Upper lobe of right lung (tissue), 1 donor: Measurements from ENCODE around the gene EEF1AKMT2. TPM values are rescaled to one million over a fixed set of nuclear protein-coding genes. Genes with fewer than 3 reads are reported as not detected.

Source experiments
- ATAC-seq: fragments of 200-7000 bp; cut with Tn5 transposase; one replicate; pipeline ENCODE4 v1.9.1; 2020; ENCODE audit warnings: mild to moderate bottlenecking, moderate library complexity
- DNase-seq: peaks from one replicate; pipeline ENCODE4 v3.0.0-alpha.2; 2020
- H3K27ac ChIP-seq: fragments of 200-600 bp; one replicate; pipeline ENCODE4 v1.8.0; 2022
- H3K27me3 ChIP-seq: fragments of 200-600 bp; one replicate; pipeline ENCODE4 v1.8.0; 2022; ENCODE audit warnings: mild to moderate bottlenecking
- H3K36me3 ChIP-seq: fragments of 200-600 bp; one replicate; pipeline ENCODE4 v1.8.0; 2022
- H3K4me1 ChIP-seq: fragments of 200-600 bp; one replicate; pipeline ENCODE4 v1.8.0; 2022
- H3K4me3 ChIP-seq: fragments of 200-600 bp; one replicate; pipeline ENCODE4 v1.8.0; 2022; ENCODE audit warnings: mild to moderate bottlenecking
- H3K9me3 ChIP-seq: fragments of 200-600 bp; one replicate; pipeline ENCODE4 v1.8.0; 2022
- CTCF ChIP-seq: fragments of 200-600 bp; IDR thresholded peaks from one replicate; pipeline ENCODE4 v1.8.0; 2022; ENCODE audit warnings: antibody characterized with exemption
- intact Hi-C: fragments of 100-400 bp; cut with DNase I; formaldehyde crosslinking; loops from one replicate; pipeline ENCODE4 v1.11.0; 2022
- total RNA-seq: library from RNA; stranded (reverse); fragmentation: NEBNext Ultra II Directional; extraction: Animal tissue kit (Norgen Biotek cat#: 25700); gene quantifications from one replicate; pipeline ENCODE4 v1.2.1, GENCODE V29; 2021
- donor health status: DM: no; HTN: yes; CAD: no; lungs with severe emphysema.

Gene EEF1AKMT2
- total RNA-seq, 1 donor from 2014 or later = 15.7 TPM

GRCh38 chr10:124768791-124769190 is 22.9 kb downstream of the EEF1AKMT2 start:
- Histone ChIP-seq H3K36me3 (peaks cover 18% of the 10 kb centered on the region), H3K27ac (no peak overlapping the region), H3K9me3 (no peaks in the 10 kb centered on the region), H3K4me1 (no peaks in the 10 kb centered on the region), H3K4me3 (no peak overlapping the region), H3K27me3 (no peaks in the 10 kb centered on the region)
- DNase-seq (no peak), ATAC-seq (no peak)
- TF ChIP-seq CTCF = no peak
- intact Hi-C loops = no loop called here

GRCh38 chr10:124765256-124765655 is 26.4 kb downstream of the EEF1AKMT2 start:
- no peak for DNase-seq

GRCh38 chr10:124763267-124763666 is 28.4 kb downstream of the EEF1AKMT2 start:
- H3K4me3 ChIP-seq = no peak overlapping the region
- H3K4me1 ChIP-seq = no peaks in the 10 kb centered on the region
- H3K9me3 ChIP-seq = no peaks in the 10 kb centered on the region
- no peaks in the 10 kb centered on the region for H3K27me3 ChIP-seq
- TF ChIP-seq CTCF = no peak
- no peak for DNase-seq
- peaks cover 45% of the 10 kb centered on the region for H3K36me3 ChIP-seq
- intact Hi-C loops = no loop called here
- ATAC-seq = no peak
- no peak overlapping the region for H3K27ac ChIP-seq

More at GRCh38 chr10:124765256-124765655, 26.4 kb downstream of the EEF1AKMT2 start:
- intact Hi-C loops = no loop called here
- no peak overlapping the region for H3K27ac ChIP-seq
- no peaks in the 10 kb centered on the region for H3K4me1 ChIP-seq
- no peak overlapping the region for H3K4me3 ChIP-seq
- ATAC-seq = no peak
- H3K36me3 ChIP-seq = peaks cover 31% of the 10 kb centered on the region
- no peaks in the 10 kb centered on the region for H3K9me3 ChIP-seq
- H3K27me3 ChIP-seq = no peaks in the 10 kb centered on the region
- TF ChIP-seq CTCF = no peak

- peaks cover 51% of the 10 kb centered on the region for H3K36me3 ChIP-seq
- TF ChIP-seq CTCF = no peak
- ATAC-seq (no peak), DNase-seq (no peak)
- no peaks in the 10 kb centered on the region for H3K4me1 ChIP-seq
- no peaks in the 10 kb centered on the region for H3K9me3 ChIP-seq
- no peak overlapping the region for H3K27ac ChIP-seq
- intact Hi-C loops = no loop called here
- H3K27me3 ChIP-seq = no peaks in the 10 kb centered on the region
- H3K4me3 ChIP-seq = no peak overlapping the region
These were observed 29.4 kb downstream of the EEF1AKMT2 start for GRCh38 chr10:124762281-124762680.

- no peak for DNase-seq
- TF ChIP-seq CTCF = no peak
- Histone ChIP-seq H3K9me3 (no peaks in the 10 kb centered on the region), H3K27ac (no peak overlapping the region), H3K36me3 (peaks cover 31% of the 10 kb centered on the region), H3K27me3 (no peaks in the 10 kb centered on the region), H3K4me3 (no peak overlapping the region), H3K4me1 (no peaks in the 10 kb centered on the region)
- no peak for ATAC-seq
- intact Hi-C loops = no loop called here
These were observed 35.4 kb downstream of the EEF1AKMT2 start for GRCh38 chr10:124756156-124756903.
